Vagina (tissue), 2 donors: ENCODE measurements around the gene KIF1B. TPM values are rescaled to one million over a fixed set of nuclear protein-coding genes. Genes with fewer than 3 reads are reported as not detected.

Source experiments
- DNase-seq, 2 donors: peaks; one replicate each; pipeline ENCODE4 v3.0.0-alpha.2; 2017; ENCODE audit errors: extremely low spot score in 2 of 2
- H3K27ac ChIP-seq: fragments of 200-600 bp; sonication (generic); one replicate; pipeline ENCODE4 v1.5.1; 2019
- H3K27me3 ChIP-seq: fragments of 200-600 bp; sonication (generic); one replicate; pipeline ENCODE4 v1.5.1; 2019
- H3K36me3 ChIP-seq, 2 donors: fragments of 200-600 bp; sonication (generic); one replicate each; pipeline ENCODE4 v1.5.1; 2017 to 2019
- H3K4me1 ChIP-seq: fragments of 200-600 bp; sonication (generic); one replicate; pipeline ENCODE4 v1.5.1; 2019
- H3K4me3 ChIP-seq, 2 donors: fragments of 200-600 bp; sonication (generic); 1 replicate in 1 of 2; 2 replicates in 1 of 2; pipeline ENCODE4 v1.5.1; 2016 to 2019
- H3K9me3 ChIP-seq: fragments of 200-600 bp; sonication (generic); one replicate; pipeline ENCODE4 v1.5.1; 2019
- CTCF ChIP-seq, 3 experiments: fragments of 450-650 bp in 2 of 3; fragments of 200-600 bp in 1 of 3; sonication (generic) in 1 of 3; IDR thresholded peaks; one replicate each; pipeline ENCODE4 v1.5.1; 2017 to 2019; ENCODE audit warnings: antibody characterized with exemption in 3 of 3, mild to moderate bottlenecking in 2 of 3, moderate library complexity in 2 of 3
- POLR2A ChIP-seq, 2 donors: fragments of 450-650 bp; IDR thresholded peaks; one replicate each; pipeline ENCODE4 v1.6.1; 2017; ENCODE audit warnings: antibody characterized with exemption in 2 of 2, mild to moderate bottlenecking in 2 of 2, moderate library complexity in 2 of 2
- POLR2AphosphoS5 ChIP-seq, 2 donors: sonication (generic); formaldehyde crosslinking; IDR thresholded peaks; one replicate each; pipeline ENCODE4 v1.9.0; 2017; ENCODE audit warnings: antibody characterized with exemption in 2 of 2, mild to moderate bottlenecking in 2 of 2, low read depth in 1 of 2; ENCODE audit not compliant: insufficient read depth in 1 of 2
- intact Hi-C: fragments of 100-400 bp; cut with DNase I; formaldehyde crosslinking; loops from one replicate; pipeline ENCODE4 v1.15.1; 2023
- total RNA-seq: library from RNA; depleted of rRNA; stranded (reverse); fragments of >200 nt; gene quantifications from one replicate; pipeline ENCODE4 v1.2.3, GENCODE V29; 2016

KIF1B gene
- total RNA-seq, 1 donor from 2014 or later: 45.4 TPM

- peaks cover 0 to 43% of the 10 kb centered on the region in 2 donors for H3K36me3 ChIP-seq
- TF ChIP-seq CTCF (IDR thresholded peaks at IDR 0.05) (no peak), POLR2AphosphoS5 (IDR thresholded peaks at IDR 0.05; ENCODE audit: insufficient read depth in 1 of 2, low read depth in 1 of 2) (no peak), POLR2A (IDR thresholded peaks at IDR 0.05) (no peak)
- intact Hi-C loops: no loop called here
- no peaks in the 10 kb centered on the region for H3K9me3 ChIP-seq
- H3K27ac ChIP-seq: no peak overlapping the region
- no peaks in the 10 kb centered on the region for H3K27me3 ChIP-seq
- no peaks in the 10 kb centered on the region for H3K4me1 ChIP-seq
- DNase-seq: no peak
- no peak overlapping the region for H3K4me3 ChIP-seq
Measured at GRCh38 chr1:10271090-10271489, 60.7 kb downstream of the KIF1B start.

- intact Hi-C loops: no loop called here
- Histone ChIP-seq H3K27ac (no peak overlapping the region), H3K36me3 (peaks cover 0 to 48% of the 10 kb centered on the region in 2 donors), H3K27me3 (no peaks in the 10 kb centered on the region), H3K4me3 (no peak overlapping the region), H3K9me3 (no peaks in the 10 kb centered on the region), H3K4me1 (no peaks in the 10 kb centered on the region)
- TF ChIP-seq CTCF (IDR thresholded peaks at IDR 0.05) (no peak), POLR2AphosphoS5 (IDR thresholded peaks at IDR 0.05; ENCODE audit: insufficient read depth in 1 of 2, low read depth in 1 of 2) (no peak), POLR2A (IDR thresholded peaks at IDR 0.05) (no peak)
- DNase-seq: no peak
Measured at GRCh38 chr1:10271869-10272268, 61.5 kb downstream of the KIF1B start.

- no peak for TF ChIP-seq CTCF (IDR thresholded peaks at IDR 0.05)
- no peak for TF ChIP-seq POLR2A (IDR thresholded peaks at IDR 0.05)
- peaks cover 0 to 48% of the 10 kb centered on the region in 2 donors for H3K36me3 ChIP-seq
- H3K27ac ChIP-seq: no peak overlapping the region
- H3K27me3 ChIP-seq: no peaks in the 10 kb centered on the region
- H3K4me1 ChIP-seq: no peaks in the 10 kb centered on the region
- no peaks in the 10 kb centered on the region for H3K9me3 ChIP-seq
- no peak for DNase-seq
- intact Hi-C loops: no loop called here
- no peak overlapping the region for H3K4me3 ChIP-seq
Measured at GRCh38 chr1:10272274-10272673, 61.9 kb downstream of the KIF1B start.

- intact Hi-C loops: no loop called here
- H3K4me1 ChIP-seq: no peaks in the 10 kb centered on the region
- peaks cover 0 to 46% of the 10 kb centered on the region in 2 donors for H3K36me3 ChIP-seq
- no peaks in the 10 kb centered on the region for H3K27me3 ChIP-seq
- TF ChIP-seq POLR2AphosphoS5 (IDR thresholded peaks at IDR 0.05; ENCODE audit: insufficient read depth in 1 of 2, low read depth in 1 of 2): no peak
- TF ChIP-seq POLR2A (IDR thresholded peaks at IDR 0.05): no peak
- no peak for TF ChIP-seq CTCF (IDR thresholded peaks at IDR 0.05)
- DNase-seq: no peak
- no peak overlapping the region for H3K4me3 ChIP-seq
- no peak overlapping the region for H3K27ac ChIP-seq
- H3K9me3 ChIP-seq: no peaks in the 10 kb centered on the region
Measured at GRCh38 chr1:10278880-10279279, 68.5 kb downstream of the KIF1B start.

GRCh38 chr1:10280439-10281350 lies 70.3 kb downstream of the KIF1B start:
- DNase-seq: no peak
- H3K36me3 ChIP-seq: peaks cover 0 to 50% of the 10 kb centered on the region in 2 donors
- intact Hi-C loops: no loop called here
- no peaks in the 10 kb centered on the region for H3K9me3 ChIP-seq
- TF ChIP-seq POLR2A (IDR thresholded peaks at IDR 0.05) (no peak), POLR2AphosphoS5 (IDR thresholded peaks at IDR 0.05; ENCODE audit: insufficient read depth in 1 of 2, low read depth in 1 of 2) (no peak), CTCF (IDR thresholded peaks at IDR 0.05) (no peak)
- H3K4me3 ChIP-seq: no peak overlapping the region
- H3K4me1 ChIP-seq: no peaks in the 10 kb centered on the region
- H3K27ac ChIP-seq: no peak overlapping the region
- H3K27me3 ChIP-seq: no peaks in the 10 kb centered on the region
